ENCODE measurements around the gene LNP1.

DNA sequence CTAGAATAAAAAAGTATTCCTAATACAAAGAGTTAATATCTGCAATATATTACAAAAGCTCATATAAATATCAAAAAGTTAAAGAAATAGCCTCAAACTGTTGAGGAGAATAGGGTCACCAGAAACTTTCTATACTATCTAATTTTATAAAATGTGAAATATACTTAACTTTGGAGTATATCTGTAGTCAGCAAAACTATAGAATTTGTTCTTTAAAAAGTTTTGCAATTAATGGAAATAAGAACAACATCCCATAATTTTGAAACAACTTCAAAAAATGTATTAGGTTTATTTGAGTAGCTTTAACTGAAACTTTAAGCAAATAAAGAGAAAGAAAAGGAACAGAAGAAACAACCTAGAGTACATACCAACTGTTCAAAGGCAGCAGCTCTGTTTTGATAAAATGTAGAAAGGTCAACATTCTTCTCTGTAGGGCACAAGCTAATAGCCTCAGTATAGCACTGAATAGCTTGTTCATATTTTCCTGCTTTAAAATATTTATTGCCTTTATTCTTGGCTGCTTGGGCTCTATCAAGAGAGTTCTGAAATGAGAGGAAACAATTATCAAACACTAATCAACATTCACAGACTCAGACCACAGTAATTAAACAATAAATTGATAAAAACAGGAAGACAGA, 14.8 kb upstream of the LNP1 start:
- TF ChIP-seq, protein P1, sequence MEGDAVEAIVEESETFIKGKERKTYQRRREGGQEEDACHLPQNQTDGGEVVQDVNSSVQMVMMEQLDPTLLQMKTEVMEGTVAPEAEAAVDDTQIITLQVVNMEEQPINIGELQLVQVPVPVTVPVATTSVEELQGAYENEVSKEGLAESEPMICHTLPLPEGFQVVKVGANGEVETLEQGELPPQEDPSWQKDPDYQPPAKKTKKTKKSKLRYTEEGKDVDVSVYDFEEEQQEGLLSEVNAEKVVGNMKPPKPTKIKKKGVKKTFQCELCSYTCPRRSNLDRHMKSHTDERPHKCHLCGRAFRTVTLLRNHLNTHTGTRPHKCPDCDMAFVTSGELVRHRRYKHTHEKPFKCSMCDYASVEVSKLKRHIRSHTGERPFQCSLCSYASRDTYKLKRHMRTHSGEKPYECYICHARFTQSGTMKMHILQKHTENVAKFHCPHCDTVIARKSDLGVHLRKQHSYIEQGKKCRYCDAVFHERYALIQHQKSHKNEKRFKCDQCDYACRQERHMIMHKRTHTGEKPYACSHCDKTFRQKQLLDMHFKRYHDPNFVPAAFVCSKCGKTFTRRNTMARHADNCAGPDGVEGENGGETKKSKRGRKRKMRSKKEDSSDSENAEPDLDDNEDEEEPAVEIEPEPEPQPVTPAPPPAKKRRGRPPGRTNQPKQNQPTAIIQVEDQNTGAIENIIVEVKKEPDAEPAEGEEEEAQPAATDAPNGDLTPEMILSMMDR (IDR thresholded peaks at IDR 0.05; ENCODE audit: borderline replicate concordance, extremely low read depth, low read length, poor library complexity, severe bottlenecking), result no peak
- no peak for TF ChIP-seq EZH2 (IDR thresholded peaks at IDR 0.05; ENCODE audit: borderline replicate concordance, low read depth, low read length, severe bottlenecking)
